ENCODE data around the gene FMN1. TPM values are rescaled to one million over a fixed set of nuclear protein-coding genes. Genes with fewer than 3 reads are reported as not detected.

The FMN1 gene
- total and polyA plus RNA-seq, 7 donors: 3.0 to 19.9 (median 6.7) TPM

DNA sequence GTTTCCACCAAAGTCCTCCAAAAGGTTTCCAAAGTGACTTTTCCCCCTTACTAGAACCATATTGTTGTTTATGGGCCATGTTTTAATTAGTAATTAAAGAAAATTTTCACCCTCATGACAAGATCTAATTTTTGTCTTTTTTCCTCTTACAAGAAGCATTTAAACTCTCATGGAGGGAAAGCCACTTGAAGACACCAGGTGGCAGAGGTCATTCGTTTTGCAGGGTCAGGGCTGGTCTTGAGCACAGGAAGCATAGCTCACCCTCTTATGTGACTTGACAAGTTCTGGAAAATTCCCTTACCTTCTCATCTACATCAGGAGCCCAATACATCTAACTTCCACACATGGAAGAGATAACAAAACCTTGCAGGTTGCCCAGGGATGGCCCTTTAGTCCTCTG lies 313.0 kb downstream of the FMN1 start:
- H3K36me3 ChIP-seq: no peaks in the 10 kb centered on the region
- TF ChIP-seq POLR2AphosphoS5 (IDR thresholded peaks at IDR 0.05) (no peak), POLR2A (IDR thresholded peaks at IDR 0.05) (no peak), EP300 (IDR thresholded peaks at IDR 0.05) (no peak)
- TF ChIP-seq, protein P1, sequence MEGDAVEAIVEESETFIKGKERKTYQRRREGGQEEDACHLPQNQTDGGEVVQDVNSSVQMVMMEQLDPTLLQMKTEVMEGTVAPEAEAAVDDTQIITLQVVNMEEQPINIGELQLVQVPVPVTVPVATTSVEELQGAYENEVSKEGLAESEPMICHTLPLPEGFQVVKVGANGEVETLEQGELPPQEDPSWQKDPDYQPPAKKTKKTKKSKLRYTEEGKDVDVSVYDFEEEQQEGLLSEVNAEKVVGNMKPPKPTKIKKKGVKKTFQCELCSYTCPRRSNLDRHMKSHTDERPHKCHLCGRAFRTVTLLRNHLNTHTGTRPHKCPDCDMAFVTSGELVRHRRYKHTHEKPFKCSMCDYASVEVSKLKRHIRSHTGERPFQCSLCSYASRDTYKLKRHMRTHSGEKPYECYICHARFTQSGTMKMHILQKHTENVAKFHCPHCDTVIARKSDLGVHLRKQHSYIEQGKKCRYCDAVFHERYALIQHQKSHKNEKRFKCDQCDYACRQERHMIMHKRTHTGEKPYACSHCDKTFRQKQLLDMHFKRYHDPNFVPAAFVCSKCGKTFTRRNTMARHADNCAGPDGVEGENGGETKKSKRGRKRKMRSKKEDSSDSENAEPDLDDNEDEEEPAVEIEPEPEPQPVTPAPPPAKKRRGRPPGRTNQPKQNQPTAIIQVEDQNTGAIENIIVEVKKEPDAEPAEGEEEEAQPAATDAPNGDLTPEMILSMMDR (IDR thresholded peaks at IDR 0.05): no peak
- no peak overlapping the region for H3K27ac ChIP-seq
- H3K27me3 ChIP-seq: no peaks in the 10 kb centered on the region
- 90 to 91% methylated on average over 1 of the region's 1 CpG for WGBS, 2 donors
- H3K9me3 ChIP-seq: no peaks in the 10 kb centered on the region
- H3K4me3 ChIP-seq: no peak overlapping the region
- no peak for DNase-seq
- intact Hi-C loops (cut with DNase I): no loop called here
- H3K4me1 ChIP-seq: peaks cover 0 to 72% (median 49%) of the 10 kb centered on the region in 4 donors

- Histone ChIP-seq H3K4me1 (peaks cover 0 to 64% (median 42%) of the 10 kb centered on the region in 4 donors), H3K9me3 (no peaks in the 10 kb centered on the region), H3K27me3 (no peaks in the 10 kb centered on the region), H3K4me3 (no peak overlapping the region), H3K27ac (peak overlapping the region in 1 of 4 donors; percentile 66), H3K36me3 (no peaks in the 10 kb centered on the region)
- intact Hi-C loops (cut with DNase I): no loop called here
- TF ChIP-seq POLR2A (IDR thresholded peaks at IDR 0.05) (no peak), EP300 (IDR thresholded peaks at IDR 0.05) (no peak), POLR2AphosphoS5 (IDR thresholded peaks at IDR 0.05) (no peak)
- TF ChIP-seq, protein P1 (IDR thresholded peaks at IDR 0.05): no peak
- DNase-seq: no peak
Observed at GRCh38 chr15:32880642-32881041, 313.9 kb downstream of the FMN1 start.

DNA sequence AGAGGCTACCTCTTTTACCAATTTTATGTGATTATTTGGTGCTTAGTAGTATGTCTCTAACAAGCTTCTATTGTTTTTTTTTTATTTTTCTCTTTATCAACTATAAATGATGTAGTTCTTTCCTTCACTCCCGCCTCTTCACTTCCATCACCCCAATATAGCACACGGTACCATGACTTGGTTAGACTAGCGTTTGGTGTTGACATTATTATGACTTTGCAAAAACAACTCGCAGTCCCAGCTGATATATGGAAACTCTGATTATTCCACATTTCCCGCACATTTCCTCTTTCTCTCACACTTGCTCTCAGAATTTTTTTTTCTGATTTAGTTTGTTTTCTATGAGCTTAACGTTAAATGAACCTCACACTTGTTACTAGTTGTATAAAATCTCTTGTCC lies 314.5 kb downstream of the FMN1 start:
- TF ChIP-seq, protein P1 (IDR thresholded peaks at IDR 0.05): no peak
- no peak for TF ChIP-seq EP300 (IDR thresholded peaks at IDR 0.05)
- TF ChIP-seq POLR2AphosphoS5 (IDR thresholded peaks at IDR 0.05): no peak
- H3K4me3 ChIP-seq: no peak overlapping the region
- no peaks in the 10 kb centered on the region for H3K36me3 ChIP-seq
- 81 to 89% methylated on average over 6 of the region's 6 CpGs for WGBS, 2 donors
- DNase-seq: no peak
- H3K27me3 ChIP-seq: no peaks in the 10 kb centered on the region
- H3K4me1 ChIP-seq: peaks cover 0 to 58% (median 40%) of the 10 kb centered on the region in 4 donors
- intact Hi-C loops (cut with DNase I): no loop called here
- peak overlapping the region in 2 of 4 donors; percentile 64 to 66 for H3K27ac ChIP-seq
- H3K9me3 ChIP-seq: no peaks in the 10 kb centered on the region

- Histone ChIP-seq H3K27me3 (no peaks in the 10 kb centered on the region), H3K36me3 (no peaks in the 10 kb centered on the region), H3K9me3 (no peaks in the 10 kb centered on the region), H3K4me3 (no peak overlapping the region), H3K4me1 (peaks cover 0 to 49% (median 35%) of the 10 kb centered on the region in 4 donors), H3K27ac (peak overlapping the region; percentile 28 to 66 (median 54))
- TF ChIP-seq POLR2AphosphoS5 (IDR thresholded peaks at IDR 0.05) (peak in 2 of 4 donors; percentile 37 to 48), POLR2A (IDR thresholded peaks at IDR 0.05) (no peak)
- WGBS, 2 donors: 76 to 87% methylated on average over 5 of the region's 5 CpGs
- intact Hi-C loops (cut with DNase I): no loop called here
- DNase-seq: no peak
Observed at GRCh38 chr15:32878869-32879805, 315.4 kb downstream of the FMN1 start.

DNA sequence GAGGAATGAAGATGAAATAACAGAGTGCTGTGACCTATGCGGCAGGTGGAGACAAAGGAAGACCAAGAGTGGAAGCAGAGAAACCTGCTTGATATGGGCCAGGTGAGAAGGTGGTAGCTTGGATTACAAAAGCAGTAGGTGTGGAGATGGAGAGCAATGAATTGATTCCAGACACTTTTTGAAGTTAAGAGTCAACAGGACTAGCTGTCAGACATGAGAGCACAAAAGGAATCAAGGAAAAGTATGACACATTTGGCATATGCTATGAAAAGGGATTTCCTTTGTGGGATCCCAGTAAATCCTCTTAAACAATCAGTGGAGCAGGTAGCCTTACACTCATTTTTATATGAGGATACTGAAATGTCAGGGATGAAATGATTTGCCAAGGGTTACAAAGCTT lies 316.2 kb downstream of the FMN1 start:
- intact Hi-C loops (cut with DNase I): no loop called here
- TF ChIP-seq POLR2A (IDR thresholded peaks at IDR 0.05) (no peak), POLR2AphosphoS5 (IDR thresholded peaks at IDR 0.05) (no peak), EP300 (IDR thresholded peaks at IDR 0.05) (no peak)
- TF ChIP-seq, protein P1 (IDR thresholded peaks at IDR 0.05): no peak
- Histone ChIP-seq H3K27ac (peak overlapping the region in 3 of 4 donors; percentile 45 to 66 (median 64)), H3K27me3 (no peaks in the 10 kb centered on the region), H3K36me3 (no peaks in the 10 kb centered on the region), H3K4me3 (no peak overlapping the region), H3K9me3 (no peaks in the 10 kb centered on the region), H3K4me1 (peaks cover 0 to 55% (median 36%) of the 10 kb centered on the region in 4 donors)
- 97% methylated on average over 1 of the region's 1 CpG for WGBS, 2 donors
- DNase-seq: no peak
